OCI-LY3 (cell line): ENCODE results near the gene CAMK2B.

ENCODE experiments used
- CTCF ChIP-seq: fragments of 200-600, 300-600 bp; sonication (generic); IDR thresholded peaks from 2 replicates; pipeline ENCODE4 v1.5.1; 2014; ENCODE audit warnings: antibody characterized with exemption, low read length, low read depth
- EZH2phosphoT487 ChIP-seq: fragments of 200-600 bp; shearing (Covaris generic); IDR thresholded peaks from 2 replicates; pipeline ENCODE4 v1.6.1; 2018; ENCODE audit warnings: antibody characterized with exemption, mixed run types, low read depth

GRCh38 chr7:44172803-44173424 is 152.5 kb downstream of the CAMK2B start:
- TF ChIP-seq EZH2phosphoT487 (no peak), CTCF (no peak)
